HG03469 (cell line): Measurements from ENCODE around the gene EEA1.
"Not testable (repeated sequence)": the region's sequence is repeated elsewhere in the genome, so short reads cannot be mapped to it uniquely, and the experiment has no call there.

Experiments used
- ATAC-seq: cut with Tn5 transposase; IDR thresholded peaks from one replicate; pipeline ENCODE4 v1.9.1; 2021; ENCODE audit warnings: mild to moderate bottlenecking, moderate library complexity, moderate number of reproducible peaks; ENCODE audit not compliant: unreplicated experiment

Gene EEA1

GRCh38 chr12:92756898-92757596, 172.0 kb downstream of the EEA1 start:
- no peak for ATAC-seq

GRCh38 chr12:92753976-92754885, 174.9 kb downstream of the EEA1 start:
- ATAC-seq, result no peak

- not testable (repeated sequence) for ATAC-seq
These were observed 179.4 kb downstream of the EEA1 start for GRCh38 chr12:92749691-92750090.

GRCh38 chr12:92747151-92747550, 181.9 kb downstream of the EEA1 start:
- no peak for ATAC-seq

GRCh38 chr12:92745856-92746550, 183.1 kb downstream of the EEA1 start:
- ATAC-seq, result no peak

GRCh38 chr12:92743026-92743425, 186.1 kb downstream of the EEA1 start:
- ATAC-seq, result no peak

- no peak for ATAC-seq
These were observed 188.7 kb downstream of the EEA1 start for GRCh38 chr12:92740411-92740810.

- no peak for ATAC-seq
These were observed 190.0 kb downstream of the EEA1 start for GRCh38 chr12:92739113-92739512.

- no peak for ATAC-seq
These were observed 190.9 kb downstream of the EEA1 start for GRCh38 chr12:92737855-92738850.

GRCh38 chr12:92736605-92737004, 192.5 kb downstream of the EEA1 start:
- ATAC-seq, result no peak

- no peak for ATAC-seq
These were observed 193.9 kb downstream of the EEA1 start for GRCh38 chr12:92735131-92735721.

GRCh38 chr12:92733661-92734060, 195.4 kb downstream of the EEA1 start:
- ATAC-seq, result no peak

- no peak for ATAC-seq
These were observed 195.9 kb downstream of the EEA1 start for GRCh38 chr12:92733181-92733580.

- no peak for ATAC-seq
These were observed 196.4 kb downstream of the EEA1 start for GRCh38 chr12:92732716-92733115.

- no peak for ATAC-seq
These were observed 196.9 kb downstream of the EEA1 start for GRCh38 chr12:92732216-92732615.

- ATAC-seq, result no peak
These were observed 198.3 kb downstream of the EEA1 start for GRCh38 chr12:92730758-92731157.

GRCh38 chr12:92729773-92730305, 199.3 kb downstream of the EEA1 start:
- ATAC-seq, result no peak

GRCh38 chr12:92726850-92727249, 202.2 kb downstream of the EEA1 start:
- ATAC-seq, result no peak

- ATAC-seq, result no peak
These were observed 206.2 kb downstream of the EEA1 start for GRCh38 chr12:92722897-92723296.

- ATAC-seq, result no peak
These were observed 207.4 kb downstream of the EEA1 start for GRCh38 chr12:92721656-92722055.
